Measurements from ENCODE around the gene PTPRN2. TPM values are rescaled to one million over a fixed set of nuclear protein-coding genes. Genes with fewer than 3 reads are reported as not detected.

PTPRN2 gene
- total RNA-seq, 1 donor from 2014 or later: 0.33 TPM

DNA sequence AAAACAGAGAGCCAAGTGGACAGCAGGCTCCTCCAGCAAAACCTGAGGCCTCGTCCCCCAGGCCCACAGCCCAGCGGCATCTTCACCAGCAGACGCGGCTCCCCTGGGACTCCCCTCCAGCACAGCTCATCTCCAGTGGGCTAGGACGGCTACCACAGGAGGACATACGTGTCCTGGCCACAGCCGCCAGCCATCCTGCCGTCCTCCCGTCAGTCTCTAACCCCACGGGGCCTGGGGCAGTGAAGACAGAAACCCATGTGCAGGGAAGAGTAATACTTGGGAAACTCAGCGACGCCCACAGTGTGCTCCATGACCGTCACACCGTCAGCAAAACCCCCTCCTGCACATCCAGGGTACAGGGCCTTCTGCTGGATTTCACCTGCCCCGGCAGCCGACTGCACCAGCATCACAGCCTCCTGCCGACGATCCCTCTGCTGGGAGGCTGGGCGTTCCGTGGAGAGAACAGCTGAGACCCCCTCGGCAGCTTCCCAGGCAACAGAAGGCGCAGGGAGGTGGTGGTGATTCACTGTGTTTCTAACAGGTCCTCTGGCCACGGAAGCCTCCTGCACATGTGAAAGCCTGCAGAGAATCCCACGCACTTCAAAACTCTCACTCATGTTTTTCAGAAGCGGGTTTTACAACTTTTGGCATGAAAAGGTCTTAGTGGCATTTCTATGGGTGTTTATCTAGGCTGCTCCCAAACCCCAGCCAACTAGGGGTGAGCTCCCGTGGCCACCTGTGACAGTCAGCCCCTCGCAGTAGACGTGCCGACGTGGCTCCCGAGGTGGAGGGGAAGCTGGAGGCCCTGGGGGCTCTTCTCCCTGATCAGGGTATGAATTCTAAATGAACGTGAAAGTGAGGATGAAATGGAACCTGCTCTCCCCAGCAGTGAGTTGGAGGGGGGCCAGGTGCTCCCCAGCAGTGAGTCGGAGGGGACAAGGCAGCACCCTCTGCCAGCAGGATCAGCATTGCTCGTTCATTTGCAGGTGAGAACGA lies 513.5 kb downstream of the PTPRN2 start:
- ATAC-seq: no peak
- no peak for DNase-seq (ENCODE audit: low spot score)

DNA sequence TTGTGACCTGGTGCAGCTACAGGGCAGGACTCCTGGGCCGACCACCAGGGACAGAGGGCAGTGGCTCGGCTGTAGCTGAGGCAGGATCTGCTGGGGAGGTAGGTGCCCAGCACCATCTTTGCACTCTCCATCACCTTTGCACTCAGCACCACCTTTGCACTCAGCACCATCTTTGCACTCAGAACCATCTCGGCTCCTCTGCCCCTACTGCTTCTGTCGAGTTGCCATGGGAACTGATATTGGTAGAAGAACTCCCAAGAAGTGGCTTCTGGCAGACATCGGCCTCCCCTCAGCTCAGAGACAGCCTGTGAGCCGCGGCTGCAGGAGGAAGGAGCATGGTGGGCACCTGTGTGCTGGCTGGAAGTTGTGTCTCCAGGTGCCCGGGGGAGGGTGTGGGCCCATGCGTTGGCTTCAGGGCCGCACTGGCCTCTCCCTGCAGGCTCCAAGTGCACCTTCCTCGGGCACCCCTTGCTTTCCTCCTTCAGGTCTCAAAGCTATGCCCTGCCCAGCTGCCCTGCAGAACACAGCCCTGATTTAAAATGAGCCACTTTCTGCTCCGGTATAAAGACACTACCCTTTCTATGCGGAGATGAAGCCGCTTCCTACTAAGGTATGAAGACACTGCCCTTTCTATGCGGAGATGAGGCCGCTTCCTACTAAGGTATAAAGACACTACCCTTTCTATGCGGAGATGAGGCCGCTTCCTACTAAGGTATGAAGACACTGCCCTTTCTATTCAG lies 514.5 kb downstream of the PTPRN2 start:
- no peak for DNase-seq (ENCODE audit: low spot score)
- ATAC-seq: no peak

DNA sequence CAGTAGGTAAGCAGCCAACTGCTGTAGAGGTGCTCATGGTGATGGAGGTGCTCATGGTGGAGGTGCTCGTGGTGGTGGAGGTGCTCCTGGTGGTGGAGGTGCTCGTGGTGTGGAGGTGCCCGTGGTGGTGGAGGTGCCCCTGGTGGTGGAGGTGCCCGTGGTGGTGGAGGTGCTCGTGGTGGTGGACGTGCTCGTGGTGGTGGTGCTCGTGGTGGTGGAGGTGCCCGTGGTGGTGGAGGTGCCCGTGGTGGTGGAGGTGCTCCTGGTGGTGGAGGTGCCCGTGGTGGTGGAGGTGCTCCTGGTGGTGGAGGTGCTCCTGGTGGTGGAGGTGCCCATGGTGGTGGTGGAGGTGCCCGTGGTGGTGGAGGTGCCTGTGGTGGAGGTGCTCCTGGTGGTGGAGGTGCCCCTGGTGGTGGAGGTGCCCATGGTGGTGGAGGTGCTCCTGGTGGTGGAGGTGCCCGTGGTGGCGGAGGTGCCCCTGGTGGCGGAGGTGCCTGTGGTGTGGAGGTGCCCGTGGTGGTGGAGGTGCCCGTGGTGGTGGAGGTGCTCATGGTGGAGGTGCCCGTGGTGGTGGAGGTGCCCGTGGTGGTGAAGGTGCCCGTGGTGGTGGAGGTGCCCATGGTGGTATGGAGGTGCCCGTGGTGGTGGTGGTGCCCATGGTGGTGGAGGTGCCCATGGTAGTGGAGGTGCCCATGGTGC lies 517.3 kb downstream of the PTPRN2 start:
- no peak for DNase-seq (ENCODE audit: low spot score)
- ATAC-seq: no peak

- no peak for DNase-seq (ENCODE audit: low spot score)
- no peak for ATAC-seq
Measured at GRCh38 chr7:158068853-158069252, 518.8 kb downstream of the PTPRN2 start.

GRCh38 chr7:158067931-158068482 lies 519.6 kb downstream of the PTPRN2 start:
- DNase-seq (ENCODE audit: low spot score): no peak
- ATAC-seq: no peak

GRCh38 chr7:158067219-158067930 lies 520.2 kb downstream of the PTPRN2 start:
- DNase-seq (ENCODE audit: low spot score): no peak
- ATAC-seq: no peak

DNA sequence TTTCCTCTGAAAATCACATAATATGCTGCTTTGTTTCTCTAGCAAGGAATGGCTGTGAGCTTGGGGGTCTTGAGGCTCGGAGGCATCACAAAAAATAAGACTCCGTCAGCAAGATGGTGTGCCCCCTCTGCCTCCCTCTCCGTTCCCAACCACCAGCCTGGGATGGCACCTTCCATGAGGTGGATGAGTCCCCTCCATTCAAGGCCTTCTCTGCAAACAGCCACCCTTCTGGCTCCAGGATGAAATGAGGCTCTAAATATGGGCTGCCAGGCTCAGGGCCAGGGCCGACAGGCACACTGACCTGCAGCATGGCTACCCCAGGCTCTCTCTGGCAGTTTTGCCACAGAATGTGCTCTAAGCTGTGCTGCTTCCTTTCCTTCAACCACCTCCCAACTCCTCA lies 521.5 kb downstream of the PTPRN2 start:
- ATAC-seq: no peak
- DNase-seq (ENCODE audit: low spot score): no peak

DNA sequence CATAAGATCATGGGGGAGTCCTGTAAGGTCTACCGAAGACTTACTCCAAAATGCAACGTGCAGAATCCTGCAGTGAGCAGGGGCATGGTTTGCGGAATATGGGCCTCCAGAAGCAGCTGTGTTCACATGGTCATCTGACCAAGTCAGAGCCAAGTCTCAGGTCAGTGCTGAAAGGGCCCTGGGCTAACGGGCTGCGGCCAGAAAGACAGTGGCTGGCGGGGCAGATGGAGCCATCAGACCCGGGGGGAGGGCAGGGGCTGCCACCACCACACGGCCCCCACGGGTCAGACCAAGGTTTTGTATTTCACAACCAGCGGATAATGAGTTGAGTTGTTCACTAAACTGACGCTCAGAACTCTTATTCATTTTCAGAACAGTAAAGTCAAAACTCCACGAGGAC lies 522.3 kb downstream of the PTPRN2 start:
- ATAC-seq (no peak), DNase-seq (ENCODE audit: low spot score) (no peak)

- no peak for DNase-seq (ENCODE audit: low spot score)
- no peak for ATAC-seq
Measured at GRCh38 chr7:158064631-158065030, 523.0 kb downstream of the PTPRN2 start.

- no peak for ATAC-seq
Measured at GRCh38 chr7:158063850-158064610, 523.6 kb downstream of the PTPRN2 start.

DNA sequence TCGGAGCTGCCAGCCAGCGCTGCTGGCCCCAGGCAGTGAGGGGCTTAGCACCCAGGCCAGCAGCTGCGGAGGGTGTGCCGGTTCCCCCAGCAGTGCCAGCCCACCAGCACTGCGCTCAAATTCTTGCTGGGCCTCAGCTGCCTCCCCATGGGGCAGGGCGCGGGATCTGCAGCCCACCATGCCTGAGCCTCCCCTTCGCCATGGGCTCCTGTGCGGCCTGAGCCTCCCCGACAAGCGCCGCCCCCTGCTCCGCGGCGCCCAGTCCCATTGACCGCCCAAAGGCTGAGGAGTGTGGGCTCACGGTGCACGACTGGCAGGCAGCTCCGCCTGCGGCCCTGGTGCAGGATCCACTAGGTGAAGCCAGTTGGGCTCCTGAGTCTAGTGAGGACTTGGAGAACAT lies 525.0 kb downstream of the PTPRN2 start:
- DNase-seq (ENCODE audit: low spot score): no peak
- no peak for ATAC-seq

More at GRCh38 chr7:158063850-158064610, 523.6 kb downstream of the PTPRN2 start:
- DNase-seq (ENCODE audit: low spot score): no peak

- ATAC-seq: no peak
- no peak for DNase-seq (ENCODE audit: low spot score)
Measured at GRCh38 chr7:158061884-158062656, 525.6 kb downstream of the PTPRN2 start.

DNA sequence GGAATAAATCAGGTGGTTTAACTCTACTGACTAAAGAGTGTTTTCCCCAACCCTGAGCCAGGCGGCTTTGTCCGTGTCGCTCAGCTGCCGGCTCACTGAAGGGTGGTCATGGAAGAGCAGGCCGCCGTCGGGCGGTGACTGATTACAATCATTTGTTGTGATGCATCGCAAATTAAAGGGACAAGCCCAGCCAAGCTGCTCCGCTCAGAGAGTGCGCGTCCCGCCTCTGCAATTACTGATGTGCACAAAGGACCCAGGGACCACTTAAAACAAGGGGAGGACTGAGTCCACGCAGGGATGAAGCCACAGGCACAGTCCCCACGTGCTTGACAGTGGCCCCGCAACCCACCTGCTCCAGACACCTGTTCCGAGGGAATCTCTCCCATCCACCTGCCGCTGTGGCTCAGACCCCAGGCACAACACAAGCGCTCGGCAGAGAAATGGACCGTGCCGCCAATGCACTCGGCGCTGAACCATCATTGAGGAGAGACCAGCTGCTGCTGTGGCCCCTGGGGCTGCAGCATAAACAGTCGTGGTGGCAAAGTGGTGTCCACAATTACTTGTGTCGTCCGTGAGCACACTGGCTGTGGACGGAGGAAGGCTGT lies 526.5 kb downstream of the PTPRN2 start:
- DNase-seq (ENCODE audit: low spot score) (no peak), ATAC-seq (no peak)

DNA sequence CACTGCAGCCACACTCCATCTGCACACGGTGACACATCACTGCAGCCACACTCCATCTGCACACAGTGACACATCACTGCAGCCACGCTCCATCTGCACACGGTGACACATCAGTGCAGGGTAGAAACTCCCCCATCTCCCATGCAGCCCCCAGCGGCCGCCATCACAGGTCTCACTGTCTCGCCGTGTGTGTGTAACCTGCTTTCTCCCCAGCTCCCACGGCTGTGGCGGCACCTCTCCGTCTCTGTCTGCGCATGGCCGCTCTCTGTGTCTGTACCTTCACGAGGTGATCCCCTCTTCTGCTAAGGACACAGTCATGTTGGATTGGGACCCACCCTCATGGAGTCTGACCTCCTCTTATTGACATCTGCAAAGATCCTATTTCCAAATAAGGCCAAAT lies 527.4 kb downstream of the PTPRN2 start:
- no peak for DNase-seq (ENCODE audit: low spot score)
- ATAC-seq: no peak

DNA sequence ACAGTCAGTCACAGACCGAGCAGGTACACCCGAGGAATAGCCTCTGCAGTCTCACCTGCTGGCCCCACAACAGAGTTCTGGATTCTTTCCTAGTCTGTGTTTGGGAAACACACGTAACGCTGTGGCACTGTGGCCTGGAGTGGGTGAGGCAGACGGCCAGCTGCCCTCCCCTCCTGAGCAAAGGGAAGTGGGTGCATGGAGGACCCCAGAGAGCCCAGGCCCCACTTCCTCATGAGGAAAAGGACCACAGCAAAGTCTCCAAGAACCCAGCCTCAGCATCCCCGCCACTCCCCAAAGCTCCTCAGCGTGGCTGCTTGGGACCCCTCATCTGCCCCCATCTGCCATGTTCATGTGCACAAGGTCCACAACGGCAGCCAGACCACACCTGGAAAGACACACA lies 530.2 kb downstream of the PTPRN2 start:
- ATAC-seq (no peak), DNase-seq (ENCODE audit: low spot score) (no peak)

- ATAC-seq: no peak
- no peak for DNase-seq (ENCODE audit: low spot score)
Measured at GRCh38 chr7:158056761-158057160, 530.9 kb downstream of the PTPRN2 start.

DNA sequence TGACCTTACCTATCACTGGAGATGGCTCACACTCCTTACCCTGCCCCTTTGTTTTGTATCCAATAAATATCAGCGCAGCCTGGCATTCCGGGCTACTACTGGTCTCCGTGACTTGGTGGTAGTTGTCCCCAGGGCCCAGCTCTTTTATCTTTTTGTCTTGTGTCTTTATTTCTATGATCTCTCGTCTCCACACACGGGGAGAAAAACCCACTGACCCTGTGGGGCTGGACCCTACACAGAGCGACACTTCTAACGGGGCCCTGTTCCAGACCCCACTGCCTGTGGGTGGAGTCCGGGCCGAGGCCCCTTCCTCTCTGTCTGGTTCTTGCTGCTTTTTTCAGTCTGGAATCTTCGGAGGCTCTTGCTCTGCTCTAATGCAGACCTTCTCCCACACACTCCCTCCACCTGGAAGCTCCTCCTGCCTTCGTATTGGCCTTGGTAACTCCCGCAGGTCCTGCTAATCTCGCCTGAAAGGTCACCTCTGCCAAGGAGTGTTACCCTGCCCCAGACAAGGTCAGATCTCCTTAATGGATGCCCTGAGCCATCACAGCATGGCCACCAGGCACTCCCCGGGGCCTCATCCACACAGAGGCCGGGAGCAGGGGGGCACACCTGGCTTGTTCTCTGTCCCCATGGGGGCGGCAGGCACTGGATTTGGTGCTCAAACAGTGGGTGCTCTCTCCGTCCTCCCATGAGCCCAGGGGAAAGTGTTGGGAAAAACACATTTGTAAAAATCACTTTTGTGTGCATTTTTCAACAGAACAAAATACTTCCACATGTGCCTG lies 531.7 kb downstream of the PTPRN2 start:
- ATAC-seq (no peak), DNase-seq (ENCODE audit: low spot score) (no peak)

GRCh38 chr7:158054611-158055010 lies 533.0 kb downstream of the PTPRN2 start:
- no peak for DNase-seq (ENCODE audit: low spot score)
- ATAC-seq: no peak
